Measurements from ENCODE around the gene C10orf95.

The C10orf95 gene

GRCh38 chr10:102465466-102465865 is 14.1 kb upstream of the C10orf95 start:
- no peak for DNase-seq (ENCODE audit: low read depth)
- TF ChIP-seq CTCF (IDR thresholded peaks at IDR 0.05; ENCODE audit: insufficient read depth, low read depth, low read length, missing control alignments) = no peak
- H3K4me3 ChIP-seq (ENCODE audit: low read depth, low read length) = no peak overlapping the region

- no peak for DNase-seq (ENCODE audit: low read depth)
- H3K4me3 ChIP-seq (ENCODE audit: low read depth, low read length) = no peak overlapping the region
- no peak for TF ChIP-seq CTCF (IDR thresholded peaks at IDR 0.05; ENCODE audit: insufficient read depth, low read depth, low read length, missing control alignments)
These were observed 12.6 kb upstream of the C10orf95 start for GRCh38 chr10:102463983-102464382.

DNA sequence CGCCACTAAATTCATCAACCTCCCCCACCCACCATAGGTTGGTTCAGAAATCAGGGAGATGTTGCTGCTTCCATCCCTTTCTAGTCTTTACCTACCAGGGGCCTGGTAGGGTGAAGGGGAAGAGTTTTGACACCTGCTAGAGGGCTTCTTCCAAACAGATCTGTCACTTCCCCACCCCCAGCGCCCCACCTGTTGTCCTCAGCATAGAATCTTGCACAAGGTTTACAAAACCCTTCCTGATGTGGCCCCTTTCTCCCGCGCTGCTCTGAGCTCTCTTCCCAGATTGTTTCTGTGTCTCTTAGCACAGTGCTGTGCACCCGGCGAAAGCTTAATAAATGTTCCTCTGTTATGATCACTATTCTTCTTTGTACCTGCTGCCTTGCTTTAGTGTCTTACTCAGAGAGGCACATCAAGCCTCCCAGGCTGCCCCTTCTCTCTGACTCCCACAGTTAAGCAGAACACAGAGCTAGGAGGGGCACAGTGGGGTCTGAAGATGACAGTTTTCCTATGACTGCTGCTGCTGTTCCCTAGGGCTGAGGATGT is 11.2 kb upstream of the C10orf95 start:
- no peak for TF ChIP-seq CTCF (IDR thresholded peaks at IDR 0.05; ENCODE audit: insufficient read depth, low read depth, low read length, missing control alignments)
- no peak for DNase-seq (ENCODE audit: low read depth)
- 0 out of 2 replicates have a peak overlapping the region, but pooled peaks have one; percentile 6 for H3K4me3 ChIP-seq (ENCODE audit: low read depth, low read length)

DNA sequence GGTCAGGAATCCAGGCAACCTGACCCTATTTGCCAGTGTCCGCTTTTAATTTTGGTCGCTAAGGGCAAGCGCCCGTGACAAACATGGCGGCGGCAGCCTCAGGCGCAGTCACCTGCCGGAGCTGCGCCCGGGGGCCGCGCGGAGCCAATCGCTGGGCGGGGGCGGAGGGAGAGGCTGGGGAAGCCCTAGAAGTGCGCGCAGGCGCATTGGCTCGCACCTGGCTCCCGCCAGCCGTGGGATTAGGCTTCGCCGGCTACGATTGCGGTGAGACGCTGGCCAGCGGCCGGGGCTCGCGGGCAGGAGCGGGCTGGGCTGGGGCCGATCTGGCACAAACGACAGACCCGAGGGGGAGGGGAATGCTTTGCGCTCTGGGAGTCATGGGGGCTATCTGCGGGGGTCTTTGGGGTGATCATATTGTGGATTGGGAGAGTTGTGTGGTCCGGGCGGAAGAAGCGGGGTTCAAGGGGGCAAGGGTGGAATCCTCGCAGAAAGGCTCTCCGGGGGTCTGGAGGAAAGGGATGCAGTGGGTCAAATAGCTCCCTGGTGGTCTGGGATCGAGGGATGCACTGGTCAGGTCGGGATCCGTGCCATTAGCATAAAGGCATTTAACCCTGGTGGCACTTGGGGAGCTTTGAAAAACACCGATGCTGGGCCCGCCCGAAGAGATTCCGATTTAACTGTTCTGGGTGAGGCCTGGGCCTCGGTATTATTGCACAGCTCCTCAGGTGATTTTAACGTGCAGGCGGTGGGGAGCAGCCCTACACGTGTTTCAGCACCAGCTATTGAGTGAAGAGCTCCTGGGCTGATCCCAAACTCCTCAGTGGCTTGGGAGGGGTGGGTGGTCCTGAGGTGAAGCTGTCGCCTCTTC is 10.1 kb upstream of the C10orf95 start:
- no peak for TF ChIP-seq CTCF (IDR thresholded peaks at IDR 0.05; ENCODE audit: insufficient read depth, low read depth, low read length, missing control alignments)
- DNase-seq (ENCODE audit: low read depth) = peak; percentile 94
- peak overlapping the region; percentile 74 for H3K4me3 ChIP-seq (ENCODE audit: low read depth, low read length)

GRCh38 chr10:102460836-102461186 is 9.5 kb upstream of the C10orf95 start:
- no peak for TF ChIP-seq CTCF (IDR thresholded peaks at IDR 0.05; ENCODE audit: insufficient read depth, low read depth, low read length, missing control alignments)
- H3K4me3 ChIP-seq (ENCODE audit: low read depth, low read length) = peak overlapping the region; percentile 74
- no peak for DNase-seq (ENCODE audit: low read depth)

GRCh38 chr10:102458656-102459055 is 7.3 kb upstream of the C10orf95 start:
- DNase-seq (ENCODE audit: low read depth) = no peak
- no peak for TF ChIP-seq CTCF (IDR thresholded peaks at IDR 0.05; ENCODE audit: insufficient read depth, low read depth, low read length, missing control alignments)
- H3K4me3 ChIP-seq (ENCODE audit: low read depth, low read length) = no peak overlapping the region
